PC-9 (cell line): ENCODE results near the gene SIK3. TPM values are rescaled to one million over a fixed set of nuclear protein-coding genes. Genes with fewer than 3 reads are reported as not detected.

Source experiments
- BruUV-seq: library from RNA; stranded (reverse); fragments of 400-500 nt; replicated peaks from 2 replicates; lab custom pipeline; 2021; lab: Mats Ljungman, UMichigan
- CTCF ChIA-PET: fragments of 300-600 bp; sonication (Branson Sonifier 250); formaldehyde crosslinking; loops from one replicate; lab custom pipeline; 2022; ENCODE audit warnings: antibody characterized with exemption; lab: Charles Lee
- POLR2A ChIA-PET: fragments of 300-600 bp; sonication (Branson Sonifier 250); formaldehyde crosslinking; loops from one replicate; lab custom pipeline; 2022; ENCODE audit warnings: antibody characterized with exemption; ENCODE audit not compliant: unreplicated experiment; lab: Charles Lee
- DNase-seq, 2 experiments: peaks; one replicate each; pipeline versions ENCODE4 v3.0.0 to v3.0.0-alpha.2; 2015 to 2022; ENCODE audit warnings: mixed read lengths in 1 of 2
- H2AFZ ChIP-seq: fragments of 200-600 bp; sonication (generic); 2 replicates; pipeline ENCODE4 v1.8.1; 2017; ENCODE audit warnings: antibody characterized with exemption
- H3F3A ChIP-seq: fragments of 200-600 bp; sonication (generic); 2 replicates; pipeline ENCODE4 v1.8.1; 2017; ENCODE audit warnings: antibody characterized with exemption, mild to moderate bottlenecking, low read depth; ENCODE audit not compliant: insufficient read depth
- H3K27ac ChIP-seq: fragments of 200-600 bp; sonication (generic); 2 replicates; pipeline ENCODE4 v1.6.1; 2016; ENCODE audit warnings: mixed run types
- H3K27me3 ChIP-seq: fragments of 200-600 bp; sonication (generic); 2 replicates; pipeline ENCODE4 v1.6.1; 2016; ENCODE audit warnings: low read depth, mixed run types; ENCODE audit not compliant: insufficient read depth
- H3K36me3 ChIP-seq: fragments of 200-600 bp; sonication (generic); 2 replicates; pipeline ENCODE4 v1.6.1; 2016; ENCODE audit warnings: low read depth, mixed run types
- H3K4me1 ChIP-seq: fragments of 200-600 bp; sonication (generic); replicated peaks from 2 replicates; pipeline ENCODE4 v1.6.1; 2016; ENCODE audit warnings: mixed run types; ENCODE audit not compliant: insufficient read depth
- H3K4me2 ChIP-seq: fragments of 200-600 bp; sonication (generic); 2 replicates; pipeline ENCODE4 v1.6.1; 2017; ENCODE audit warnings: mixed run types
- H3K4me3 ChIP-seq: fragments of 200-600 bp; sonication (generic); 2 replicates; pipeline ENCODE4 v1.6.1; 2016; ENCODE audit warnings: mixed run types
- H3K79me2 ChIP-seq: fragments of 200-600 bp; sonication (generic); 2 replicates; pipeline ENCODE4 v1.6.1; 2017; ENCODE audit warnings: low read depth, mixed run types
- H3K9me2 ChIP-seq: fragments of 200-600 bp; sonication (generic); 2 replicates; pipeline ENCODE4 v1.8.1; 2017; ENCODE audit warnings: mild to moderate bottlenecking; ENCODE audit not compliant: insufficient read depth
- H3K9me3 ChIP-seq: fragments of 200-600 bp; sonication (generic); 2 replicates; pipeline ENCODE4 v1.8.1; 2016; ENCODE audit warnings: low read depth; ENCODE audit not compliant: insufficient read depth
- H4K20me1 ChIP-seq: fragments of 200-600 bp; sonication (generic); 2 replicates; pipeline ENCODE4 v1.8.1; 2017; ENCODE audit not compliant: insufficient read depth
- CTCF ChIP-seq: fragments of 200-600 bp; sonication (generic); conservative IDR thresholded peaks from 2 replicates; pipeline ENCODE4 v1.6.1; 2017; ENCODE audit warnings: mixed run types, antibody characterized with exemption, mild to moderate bottlenecking, moderate library complexity
- EZH2 ChIP-seq: fragments of 200-600 bp; sonication (generic); IDR thresholded peaks from 2 replicates; pipeline ENCODE4 v1.8.0; 2017; ENCODE audit warnings: antibody characterized with exemption, low read depth
- intact Hi-C: fragments of 100-400 bp; cut with micrococcal nuclease; formaldehyde crosslinking; loops from one replicate; pipeline ENCODE4 v1.10.0; 2022; ENCODE audit not compliant: unreplicated experiment
- total RNA-seq: library from RNA; stranded (reverse); gene quantifications from 2 replicates; pipeline ENCODE4 v1.2.3, GENCODE V29; 2021

Gene SIK3
- total RNA-seq, 1 experiment from 2014 or later = 30.2 TPM

- no peak overlapping the region for H3K4me2 ChIP-seq
- H3F3A ChIP-seq = no peaks in the 10 kb centered on the region
- no peaks in the 10 kb centered on the region for H3K36me3 ChIP-seq
- no peaks in the 10 kb centered on the region for H4K20me1 ChIP-seq
- CTCF ChIA-PET = no interaction called here
- no peak overlapping the region for H2AFZ ChIP-seq
- no peaks in the 10 kb centered on the region for H3K27me3 ChIP-seq
- no peak overlapping the region for H3K4me3 ChIP-seq
- H3K9me3 ChIP-seq = no peaks in the 10 kb centered on the region
- intact Hi-C loops = no loop called here
- no peaks in the 10 kb centered on the region for H3K9me2 ChIP-seq
- H3K27ac ChIP-seq = no peak overlapping the region
- DNase-seq = no peak
- no peak for TF ChIP-seq EZH2
- TF ChIP-seq CTCF = no peak
- no peaks in the 10 kb centered on the region for H3K79me2 ChIP-seq
- POLR2A ChIA-PET = no interaction called here
- BruUV-seq = no TSS peak
- H3K4me1 ChIP-seq = no peaks in the 10 kb centered on the region
These were observed 272.8 kb downstream of the SIK3 start for GRCh38 chr11:116825434-116825833.

GRCh38 chr11:116823031-116823843 lies 275.0 kb downstream of the SIK3 start, which contains the start of gene APOA4:
TSS of gene APOA4 (minus strand) at chr11:116823304. CDS start at chr11:116823191, 113 bp downstream.
- Histone ChIP-seq H3K27ac (no peak within 1 kb of the TSS), H3K79me2 (no peaks in the 10 kb centered on the region), H3K4me1 (no peaks in the 10 kb centered on the region), H2AFZ (no peak within 1 kb of the TSS), H3F3A (no peaks in the 10 kb centered on the region), H3K4me3 (no peak within 1 kb of the TSS), H3K4me2 (no peak within 1 kb of the TSS), H4K20me1 (no peaks in the 10 kb centered on the region), H3K9me2 (no peaks in the 10 kb centered on the region), H3K9me3 (no peaks in the 10 kb centered on the region), H3K36me3 (no peaks in the 10 kb centered on the region), H3K27me3 (no peaks in the 10 kb centered on the region)
- CTCF ChIA-PET = no interaction called here
- intact Hi-C loops = no loop called here
- no peak for DNase-seq
- TF ChIP-seq CTCF = no peak
- TF ChIP-seq EZH2 = no peak
- no TSS peak for BruUV-seq
- POLR2A ChIA-PET = no interaction called here

- Histone ChIP-seq H3K27ac (no peak overlapping the region), H3F3A (0 out of 2 replicates have a peak, but pooled peaks cover 2% of the 10 kb centered on the region), H3K4me2 (no peak overlapping the region), H3K27me3 (no peaks in the 10 kb centered on the region), H3K4me3 (no peak overlapping the region), H3K36me3 (no peaks in the 10 kb centered on the region), H3K9me3 (no peaks in the 10 kb centered on the region), H3K9me2 (no peaks in the 10 kb centered on the region), H3K79me2 (no peaks in the 10 kb centered on the region), H3K4me1 (no peaks in the 10 kb centered on the region), H4K20me1 (no peaks in the 10 kb centered on the region), H2AFZ (no peak overlapping the region)
- no peak for DNase-seq
- TF ChIP-seq EZH2 (no peak), CTCF (no peak)
- BruUV-seq = no TSS peak
- ChIA-PET CTCF (no interaction called here), POLR2A (no interaction called here)
- intact Hi-C loops = no loop called here
These were observed 275.7 kb downstream of the SIK3 start for GRCh38 chr11:116822575-116822974.
